Measurements from ENCODE around the gene SLC4A2. TPM values are rescaled to one million over a fixed set of nuclear protein-coding genes. Genes with fewer than 3 reads are reported as not detected.

SLC4A2 gene
- polyA plus RNA-seq, 10 donors: 43.2 to 57.6 (median 53.7) TPM

DNA sequence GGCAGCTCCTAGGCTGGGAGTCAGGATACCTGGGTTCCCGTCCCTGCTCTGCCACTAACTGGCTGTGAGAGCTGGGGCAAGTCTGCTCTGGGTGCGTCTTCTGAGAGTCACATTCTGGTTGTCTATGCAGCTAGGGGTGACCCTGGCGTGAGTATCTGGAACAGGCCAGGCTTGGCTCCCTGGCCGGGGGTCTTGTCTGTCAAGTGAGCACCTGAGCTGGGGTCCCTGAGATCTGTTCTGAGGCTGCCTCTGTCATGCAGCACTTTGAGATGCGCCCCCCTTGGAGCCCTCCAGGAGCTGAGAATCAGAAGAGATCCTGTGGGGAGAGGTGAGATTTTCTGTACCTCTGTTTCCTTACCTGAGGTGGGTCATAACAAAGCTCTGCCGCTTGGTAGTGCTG lies 34.4 kb downstream of the SLC4A2 start:
- no peak for DNase-seq

DNA sequence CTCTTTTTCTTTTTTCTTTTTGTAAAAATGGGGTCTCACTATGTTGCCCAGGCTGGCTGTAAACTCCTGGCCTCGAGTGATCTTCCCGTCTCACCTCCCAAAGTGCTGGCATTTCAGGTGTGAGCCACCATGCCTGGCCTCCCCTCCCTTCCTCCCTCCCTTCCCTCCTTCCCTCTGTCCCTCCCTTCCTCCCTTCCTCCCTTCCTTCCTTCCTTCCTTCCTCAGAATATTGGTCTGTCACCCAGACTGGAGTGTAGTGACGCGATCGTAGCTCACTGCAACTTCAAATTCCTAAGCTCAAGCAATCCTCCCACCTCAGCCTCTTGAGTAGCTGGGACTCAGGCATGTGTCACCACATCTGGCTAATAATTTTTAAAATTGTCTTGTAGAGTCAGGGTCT lies 35.3 kb downstream of the SLC4A2 start:
- DNase-seq: no peak

DNA sequence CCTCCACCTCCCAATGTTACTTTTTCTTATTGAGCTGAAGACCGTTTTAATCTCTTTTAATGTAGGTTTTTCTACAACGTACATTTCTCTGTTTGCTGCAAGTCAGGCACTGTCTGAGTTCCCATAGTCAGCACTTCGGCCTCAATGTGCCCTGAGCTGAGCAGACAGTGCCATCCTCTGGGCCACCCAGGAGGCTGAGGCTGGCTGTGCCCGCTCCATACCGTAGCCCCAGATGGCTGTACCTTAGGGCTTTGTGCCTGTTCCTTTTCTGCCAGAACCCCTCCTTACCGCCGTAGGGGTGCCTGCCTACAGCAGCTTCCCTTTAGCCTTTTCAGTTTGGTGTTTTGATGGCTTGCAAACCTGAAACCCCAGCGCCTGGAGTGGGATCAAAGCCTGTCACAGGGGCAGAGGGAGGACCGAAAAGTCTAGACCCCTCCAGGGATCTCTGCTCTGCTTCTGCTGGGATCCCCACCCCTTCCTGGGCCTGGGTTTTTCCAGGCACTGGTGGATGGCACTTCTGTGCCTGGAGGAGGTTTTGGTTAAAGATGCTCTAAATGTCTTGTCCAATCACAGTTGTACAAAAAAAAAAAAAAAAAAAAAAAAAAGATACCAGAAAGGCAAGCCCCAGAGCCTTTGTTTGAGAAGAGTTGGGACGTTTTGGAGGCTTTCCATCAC lies 35.9 kb downstream of the SLC4A2 start:
- no peak for DNase-seq

DNA sequence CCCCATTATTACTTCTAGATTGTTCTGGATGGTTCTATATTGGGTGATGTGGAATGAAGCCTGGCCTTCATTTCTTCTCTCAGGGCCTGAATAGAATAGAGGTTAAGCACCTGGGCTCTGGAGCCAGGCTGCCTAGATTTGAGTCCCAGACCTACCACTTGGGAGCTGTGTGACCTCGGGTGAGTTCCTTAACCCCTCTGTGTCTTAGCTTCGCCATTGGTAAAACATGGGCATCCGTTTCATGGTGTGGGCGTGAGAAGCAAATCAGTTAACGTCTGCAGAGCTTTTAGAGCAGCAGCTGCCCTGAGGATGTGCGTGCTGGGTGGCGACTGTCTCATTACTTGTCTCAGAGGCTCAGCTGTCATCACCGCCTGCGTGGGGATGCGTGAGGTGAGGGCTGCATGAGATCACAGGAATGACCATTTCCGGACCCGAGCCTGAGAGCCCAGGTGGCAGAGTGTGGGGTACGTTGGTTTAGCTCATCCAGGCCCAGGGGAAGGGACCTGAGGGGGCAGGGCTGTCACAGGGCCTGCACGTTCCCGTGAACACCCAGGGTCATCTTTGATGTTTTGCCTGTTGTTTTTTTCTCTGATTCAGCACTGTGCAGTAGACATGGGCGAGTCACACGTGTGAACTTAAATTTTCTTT lies 36.6 kb downstream of the SLC4A2 start:
- DNase-seq: no peak

DNA sequence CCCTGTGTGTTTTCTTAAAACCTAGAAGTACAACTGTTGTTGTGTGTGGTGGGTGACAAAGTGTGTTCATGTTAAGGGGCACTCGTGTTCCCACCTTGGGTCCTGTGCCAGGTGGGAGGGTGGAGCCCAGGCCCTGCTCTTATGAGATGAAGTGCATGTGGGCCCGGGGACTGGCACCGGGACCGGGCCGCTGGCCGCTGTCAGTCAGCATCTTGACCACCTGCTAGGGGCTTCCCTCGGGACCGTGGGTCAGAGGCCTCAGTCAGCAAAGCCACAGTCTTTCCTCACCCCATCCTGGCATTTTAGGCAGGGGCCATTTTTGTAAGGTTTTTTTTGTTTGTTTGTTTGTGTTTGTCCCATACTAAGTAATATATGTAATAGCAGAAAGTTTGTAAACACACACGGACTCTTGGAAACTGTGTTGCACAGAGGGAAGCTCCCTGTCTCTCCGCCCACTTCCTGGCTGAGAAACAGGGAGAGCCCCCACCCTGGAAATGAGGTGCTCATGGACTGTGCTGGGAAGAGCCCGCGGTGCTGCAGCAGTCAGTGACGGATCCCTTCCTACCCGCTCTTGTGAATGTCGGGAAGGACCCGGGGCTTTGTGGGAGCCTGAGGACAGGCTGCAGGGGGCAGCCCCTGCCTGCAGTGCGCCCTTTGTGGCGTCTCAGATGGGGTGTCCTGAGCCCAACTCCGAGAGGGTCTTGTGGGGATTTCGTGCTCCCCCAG lies 40.3 kb downstream of the SLC4A2 start:
- no peak for DNase-seq

DNA sequence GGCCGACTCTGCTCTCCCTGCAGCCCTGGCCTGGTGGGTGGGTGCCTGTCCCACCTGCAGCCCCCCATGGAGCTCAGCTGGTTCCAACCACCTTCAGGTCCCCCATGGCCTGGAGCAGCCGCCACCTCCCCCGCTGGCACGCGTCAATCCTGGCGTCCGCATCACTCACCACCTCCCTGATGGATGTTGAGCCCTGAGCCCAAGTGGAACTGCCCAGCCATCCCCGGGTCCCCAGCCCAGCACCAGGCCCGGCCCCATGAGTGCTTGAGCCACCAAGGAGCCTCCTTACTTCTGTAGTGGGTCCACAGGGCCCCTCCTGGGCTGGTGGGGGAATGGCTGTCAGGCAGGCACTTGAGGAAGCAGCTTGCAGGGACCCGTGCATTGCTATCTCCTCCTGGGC lies 41.5 kb downstream of the SLC4A2 start:
- no peak for DNase-seq

DNA sequence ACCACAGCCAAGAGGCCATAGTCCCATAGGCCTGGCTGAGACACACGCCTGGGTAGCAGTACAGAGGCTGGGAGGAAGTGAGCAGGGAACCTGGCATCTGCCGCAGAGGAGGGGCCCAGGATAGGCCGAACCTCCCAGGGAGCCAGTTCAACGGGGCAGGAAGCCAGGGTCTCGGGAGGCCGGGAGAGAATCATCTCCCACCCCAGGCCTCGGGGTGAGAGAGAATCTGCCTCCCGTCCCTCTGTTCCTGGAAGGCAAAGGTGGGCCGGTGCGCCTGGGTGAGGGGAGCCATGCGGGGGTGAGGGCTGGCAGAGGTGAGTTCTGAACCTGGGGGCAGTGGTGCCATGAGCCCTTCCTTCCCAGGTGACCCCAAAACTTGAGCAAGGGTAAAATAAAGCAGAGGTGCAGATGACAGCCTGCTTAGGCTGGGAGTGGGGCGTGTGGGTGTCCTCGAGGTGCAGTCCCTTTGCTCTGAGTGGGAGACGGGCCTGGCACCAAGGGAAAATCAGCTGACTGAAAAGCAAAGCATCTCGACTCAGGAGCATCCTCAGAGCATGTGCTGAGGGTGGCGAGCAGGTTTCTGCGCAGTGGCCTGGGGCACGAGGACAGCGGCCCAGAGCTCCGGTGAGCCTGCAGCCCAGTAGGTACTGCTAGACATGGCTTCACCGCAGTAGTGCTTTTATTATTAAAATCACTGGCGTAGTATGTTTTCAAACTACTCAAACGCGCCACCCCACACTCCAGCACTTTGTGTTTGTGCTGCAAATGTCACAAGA lies 42.4 kb downstream of the SLC4A2 start:
- DNase-seq: no peak

DNA sequence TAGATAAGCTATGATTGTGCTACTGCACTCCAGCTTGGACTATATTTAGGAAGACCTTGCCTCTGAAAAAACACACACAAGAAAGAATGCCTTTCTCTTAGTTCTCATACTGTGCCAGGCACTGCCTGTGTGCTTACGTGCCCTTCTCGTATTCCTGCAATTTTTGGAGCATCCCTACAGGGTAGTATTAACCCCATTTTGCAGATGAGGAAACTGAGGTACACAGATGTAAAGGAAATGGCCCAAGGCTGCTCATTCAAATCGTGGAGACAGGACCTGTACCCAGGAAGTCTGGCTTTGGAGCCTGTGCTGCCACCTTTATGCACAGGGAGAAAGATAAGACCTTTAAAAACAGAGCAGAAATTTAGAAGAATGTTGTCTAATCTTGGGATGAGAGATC lies 43.6 kb downstream of the SLC4A2 start:
- no peak for DNase-seq

DNA sequence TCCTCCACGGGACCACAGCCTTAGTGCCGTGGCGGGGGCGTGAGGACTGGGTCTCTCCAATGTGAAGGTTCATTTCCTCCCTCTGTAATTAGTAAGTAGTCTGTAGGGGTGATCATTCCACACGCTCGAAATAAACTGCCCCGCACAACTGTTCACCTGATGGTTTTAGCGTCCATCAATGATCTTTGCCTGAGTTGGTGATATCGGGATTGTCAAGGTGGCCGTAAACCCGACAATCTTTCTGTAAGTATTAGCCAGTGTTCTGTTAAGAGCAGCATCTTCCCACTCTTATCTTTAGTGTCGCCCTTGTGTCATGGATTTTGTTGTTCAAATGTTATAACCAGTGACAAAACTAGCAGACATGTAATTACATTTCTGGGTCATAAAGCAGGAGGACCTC lies 44.6 kb downstream of the SLC4A2 start:
- no peak for DNase-seq

DNA sequence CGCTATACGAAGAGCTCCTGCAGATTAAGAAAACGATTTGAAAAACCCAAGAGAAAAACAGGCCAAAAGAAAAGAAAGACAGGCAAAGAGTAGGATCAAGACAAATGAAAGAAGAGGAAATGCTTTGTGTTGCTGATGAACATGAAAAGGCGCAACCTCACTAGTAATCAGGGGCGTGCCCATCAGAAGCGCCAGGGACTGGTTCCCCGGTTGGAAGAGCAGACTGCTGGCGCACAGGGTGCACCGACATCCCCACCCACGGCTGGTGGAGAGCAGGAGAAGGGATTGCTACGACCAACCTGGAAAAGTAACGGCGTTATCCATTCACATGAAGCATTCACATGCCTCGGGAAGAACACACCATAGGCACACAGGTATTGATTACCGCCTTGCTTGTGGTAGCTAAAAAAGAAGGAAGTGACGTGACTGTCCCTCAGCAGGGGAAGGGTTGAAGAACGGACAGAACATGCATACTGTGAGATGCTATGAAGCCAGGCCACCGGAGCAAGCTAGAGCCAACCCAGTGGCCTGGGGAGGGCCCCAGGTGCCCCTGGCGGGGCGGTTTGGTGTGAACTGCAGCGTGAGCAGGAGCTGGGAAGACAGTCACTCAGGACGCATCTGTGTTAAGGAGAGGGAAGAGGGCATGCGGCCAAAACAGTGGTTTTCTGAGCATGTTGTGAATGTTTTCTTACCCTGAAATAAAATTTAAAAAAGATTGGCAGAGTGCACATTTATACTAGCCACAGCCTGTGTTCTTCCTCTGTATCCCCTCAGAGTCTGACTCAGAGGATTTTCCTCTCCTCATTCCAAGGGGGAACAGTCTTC lies 45.2 kb downstream of the SLC4A2 start:
- peak in 1 of 3 donors; percentile 79 for DNase-seq

DNA sequence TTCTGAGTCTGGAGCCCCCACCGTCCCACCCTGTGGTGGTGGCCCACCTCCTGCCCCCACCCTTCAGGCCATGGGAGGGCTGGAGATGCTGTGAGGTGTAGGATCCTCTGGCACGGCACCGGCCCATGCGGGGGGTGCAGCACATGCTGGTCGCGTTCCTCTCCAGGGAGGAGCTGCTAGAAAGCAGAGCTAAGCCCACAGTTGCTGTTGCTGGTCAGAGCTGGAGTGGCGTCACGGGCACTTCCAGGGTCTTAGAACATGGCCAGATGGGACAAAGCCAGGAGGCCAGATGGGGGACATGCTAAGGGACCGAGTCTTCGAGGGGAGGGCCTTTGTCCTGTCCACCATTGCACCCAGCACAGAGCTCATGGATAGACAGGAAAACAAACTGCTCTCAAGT lies 48.5 kb downstream of the SLC4A2 start:
- DNase-seq: no peak

DNA sequence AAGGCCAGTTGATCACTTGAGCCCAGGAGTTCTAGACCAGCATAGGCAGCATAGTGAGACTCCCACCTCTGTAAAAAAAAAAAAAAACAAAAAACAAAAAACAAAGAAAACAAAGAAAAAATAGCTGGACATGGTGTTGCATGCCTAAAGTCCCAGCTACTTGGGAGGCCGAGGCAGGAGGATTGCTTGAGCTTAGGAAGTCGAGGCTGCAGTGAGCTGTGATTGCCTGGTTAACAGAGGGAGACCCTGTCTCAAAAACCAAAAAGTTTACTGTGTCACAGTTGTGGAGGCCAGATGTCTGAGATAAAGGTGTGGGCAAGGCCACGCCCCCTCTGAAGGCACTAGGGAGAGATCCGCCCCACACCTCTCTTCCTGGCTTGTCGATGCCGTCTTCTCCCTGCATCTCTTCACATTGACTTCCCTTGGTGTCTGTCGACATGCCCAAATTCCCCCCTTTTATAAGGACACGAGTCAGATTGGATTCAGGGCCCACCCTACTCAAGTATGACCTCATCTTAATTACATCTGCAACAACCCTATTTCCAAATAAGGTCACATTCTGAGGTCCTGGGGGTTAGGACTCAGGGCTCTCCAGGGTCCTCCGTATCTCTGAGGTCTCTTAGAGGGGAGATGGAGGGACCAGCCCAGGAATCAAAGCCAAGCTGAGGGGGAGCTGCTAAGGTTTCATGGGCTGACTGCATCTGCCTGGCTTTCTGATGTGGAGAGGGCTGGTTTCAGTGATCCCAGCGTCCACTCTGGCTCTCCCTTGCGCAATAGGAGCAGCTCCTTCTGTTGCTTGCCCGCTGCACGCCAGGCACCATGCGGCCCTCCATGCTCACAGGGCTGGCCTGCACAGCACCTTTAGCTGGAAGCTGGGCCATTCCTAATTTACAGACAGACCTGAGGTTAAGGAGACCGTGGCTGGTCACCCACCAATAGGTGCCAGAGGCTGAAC lies 50.0 kb downstream of the SLC4A2 start:
- DNase-seq: no peak

DNA sequence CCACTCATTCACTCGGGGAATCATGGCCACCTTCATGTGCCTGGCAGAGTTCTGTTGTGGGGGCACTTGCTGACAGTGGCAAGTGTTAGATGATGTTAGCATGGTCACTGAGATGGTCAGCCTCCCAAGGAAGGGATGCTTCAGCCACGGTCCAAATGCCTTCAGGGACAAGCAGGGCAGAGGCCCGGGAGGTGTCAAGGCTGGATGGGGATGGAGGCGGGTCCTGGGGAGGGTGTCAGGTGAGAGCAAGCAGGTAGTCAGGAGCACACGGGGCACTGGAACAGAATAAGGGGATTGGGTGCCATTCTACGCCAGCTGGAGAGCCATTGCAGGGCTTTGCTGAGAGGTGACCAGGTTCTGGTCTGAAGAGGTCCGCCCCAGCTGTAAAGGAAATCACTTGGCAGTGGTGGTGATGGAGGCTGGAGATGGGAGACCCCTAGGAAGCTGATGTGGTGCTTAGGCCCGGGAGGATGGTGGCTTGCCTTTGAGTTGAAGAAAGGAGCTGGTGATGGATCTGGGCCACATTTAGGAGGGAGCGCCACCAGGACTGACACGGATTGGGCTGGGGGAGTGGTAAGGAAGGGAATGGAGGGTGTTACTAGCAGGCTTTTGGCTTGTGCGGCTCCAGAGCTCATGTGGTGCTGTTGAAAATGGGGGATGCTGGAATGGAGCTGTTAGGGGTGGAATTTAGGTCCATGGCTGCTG lies 51.0 kb downstream of the SLC4A2 start:
- DNase-seq: no peak

DNA sequence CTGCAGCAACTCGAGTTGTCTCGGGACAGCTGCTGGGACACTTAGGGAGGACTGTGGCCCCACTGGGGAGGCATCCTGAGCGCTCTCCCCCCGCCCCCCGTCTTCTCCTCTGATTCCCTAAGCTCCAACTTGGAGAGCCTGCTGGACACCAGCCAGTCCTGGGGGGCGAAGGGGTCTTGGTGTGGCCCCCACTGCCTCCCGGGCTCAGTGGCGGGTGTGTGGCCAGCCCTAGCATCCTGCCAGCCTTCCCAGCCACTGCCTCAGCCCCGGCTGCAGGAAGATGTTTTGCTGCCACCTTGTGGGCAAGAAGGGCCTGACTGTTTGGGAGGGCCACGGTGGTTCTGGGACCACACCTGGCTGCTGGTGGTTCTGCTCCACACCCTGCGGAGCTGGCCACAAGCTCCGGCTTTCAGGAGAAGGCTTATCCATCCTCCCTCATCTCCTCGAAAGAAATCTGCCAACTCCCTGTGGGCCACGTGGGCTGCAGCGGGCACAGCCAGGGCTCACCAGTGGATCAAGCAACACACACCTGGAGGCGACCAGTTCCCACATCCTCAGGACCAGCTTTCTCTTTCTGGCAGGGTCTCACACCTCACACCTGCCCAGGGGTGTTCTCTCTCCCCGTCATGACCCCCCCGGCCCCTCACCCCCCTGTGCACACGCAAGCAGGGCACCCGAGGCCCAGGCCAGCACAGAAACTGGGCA lies 51.7 kb downstream of the SLC4A2 start:
- DNase-seq: peak; percentile 64 to 88 (median 78)

DNA sequence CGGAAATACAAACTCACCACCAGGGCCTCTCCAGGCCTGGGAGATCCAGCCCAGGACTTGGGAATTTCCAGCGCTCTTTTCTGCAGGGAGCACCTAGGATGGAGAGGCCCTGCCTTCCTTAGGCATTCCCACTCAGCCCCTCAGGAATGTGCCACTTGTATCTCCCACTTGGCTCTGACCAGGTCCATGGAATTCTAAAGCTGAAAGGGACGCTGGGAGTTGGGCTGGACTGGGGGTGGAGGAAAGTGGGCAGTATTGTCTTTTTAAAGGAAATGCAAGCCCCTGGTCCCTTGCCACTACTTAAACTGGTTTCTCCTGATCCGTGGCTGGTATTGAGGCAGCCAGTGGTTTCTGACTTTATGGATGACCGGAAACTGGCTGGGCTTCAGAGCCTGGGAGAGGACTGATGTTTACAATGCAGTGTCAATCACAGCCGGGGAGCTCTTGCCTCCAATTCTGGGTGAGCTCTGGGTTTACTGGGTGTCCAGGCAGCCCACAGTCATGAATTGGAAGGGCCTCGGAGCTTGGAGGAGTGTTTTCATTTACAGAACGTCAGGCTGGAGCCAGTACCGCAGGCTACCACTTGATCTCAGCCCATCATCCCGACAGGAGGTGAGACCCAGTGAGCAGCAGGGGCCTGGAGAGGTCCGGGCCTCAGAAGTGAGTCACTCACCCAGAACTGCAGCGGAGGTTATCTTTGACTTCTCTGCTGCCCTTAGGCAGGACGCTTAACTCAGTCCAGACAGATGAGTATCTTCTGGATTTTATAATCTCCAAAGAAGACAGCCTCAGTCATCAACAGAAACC lies 54.2 kb downstream of the SLC4A2 start:
- DNase-seq: peak in 1 of 3 donors; percentile 67

DNA sequence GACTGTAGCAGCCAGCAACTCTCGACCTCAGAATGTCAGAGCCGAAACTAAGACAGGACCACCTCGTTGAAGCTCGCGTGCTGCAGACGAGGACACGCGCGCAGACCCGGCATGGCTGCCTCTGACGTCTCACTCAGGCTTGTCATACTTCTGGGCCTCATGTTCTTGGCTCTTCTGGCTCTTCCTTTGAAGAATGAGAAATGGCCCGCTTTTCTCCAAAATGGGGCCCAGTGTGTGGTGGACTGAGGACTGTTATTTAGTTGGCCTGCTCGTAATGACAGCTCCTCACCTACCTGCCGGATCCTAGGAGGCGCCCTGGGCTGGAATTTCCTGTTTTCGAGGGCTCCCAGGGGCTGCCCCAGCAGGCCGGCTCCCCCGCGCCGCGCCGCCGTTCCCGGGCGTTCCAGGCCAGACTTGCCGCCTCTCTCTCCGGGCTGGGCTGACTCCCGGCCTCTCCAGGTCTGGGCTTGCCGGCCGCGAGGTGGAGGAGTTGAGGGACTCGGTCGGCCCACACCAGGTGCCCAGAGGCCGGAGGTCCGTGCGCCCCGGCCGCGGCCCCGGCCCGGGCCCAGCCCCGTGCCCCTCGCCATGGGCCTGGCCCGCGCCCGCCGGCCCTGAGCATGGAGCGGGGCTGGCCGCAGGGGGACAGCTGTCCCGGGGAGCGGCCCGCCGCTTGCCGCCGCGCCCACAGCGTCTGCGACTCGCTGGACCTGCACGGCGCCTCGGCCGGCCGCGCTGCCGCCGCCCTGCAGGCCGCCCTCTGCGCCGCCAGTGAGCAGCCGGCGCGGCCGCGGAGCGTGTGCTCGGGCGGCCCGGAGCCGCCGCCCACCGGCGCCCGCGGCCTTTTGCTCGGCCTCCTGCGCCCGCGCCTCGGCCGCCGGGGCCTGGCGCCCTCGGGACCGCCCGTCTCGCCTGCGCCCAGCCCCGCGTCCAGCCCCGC lies 55.0 kb downstream of the SLC4A2 start:
- no peak for DNase-seq
